GDM1 (cell line): ENCODE measurements around the gene PIK3CA.
"Not testable (repeated sequence)": the region's sequence is repeated elsewhere in the genome, so short reads cannot be mapped to it uniquely, and the experiment has no call there.

Experiments
- DNase-seq: peaks from one replicate; lab custom pipeline; 2025; lab: John Stamatoyannopoulos, UW

Gene PIK3CA

GRCh38 chr3:179265092-179265491 lies 116.9 kb downstream of the PIK3CA start:
- DNase-seq: no peak

- DNase-seq: no peak
These were observed 117.7 kb downstream of the PIK3CA start for GRCh38 chr3:179265875-179266274.

GRCh38 chr3:179266701-179267211 lies 118.6 kb downstream of the PIK3CA start:
- DNase-seq: no peak

GRCh38 chr3:179268400-179269051 lies 120.4 kb downstream of the PIK3CA start:
- DNase-seq: peak; percentile 7

GRCh38 chr3:179269152-179269707 lies 121.1 kb downstream of the PIK3CA start:
- DNase-seq: no peak

- DNase-seq: no peak
These were observed 124.2 kb downstream of the PIK3CA start for GRCh38 chr3:179272385-179272784.

GRCh38 chr3:179274434-179274833 lies 126.3 kb downstream of the PIK3CA start:
- not testable (repeated sequence) for DNase-seq

- DNase-seq: no peak
These were observed 127.8 kb downstream of the PIK3CA start for GRCh38 chr3:179276001-179276400.

GRCh38 chr3:179276743-179277142 lies 128.6 kb downstream of the PIK3CA start:
- no peak for DNase-seq

- DNase-seq: no peak
These were observed 130.0 kb downstream of the PIK3CA start for GRCh38 chr3:179278151-179278550.

GRCh38 chr3:179278932-179279693 lies 131.0 kb downstream of the PIK3CA start:
- DNase-seq: no peak

- DNase-seq: no peak
These were observed 131.7 kb downstream of the PIK3CA start for GRCh38 chr3:179279837-179280236.

- no peak for DNase-seq
These were observed 133.7 kb downstream of the PIK3CA start for GRCh38 chr3:179281825-179282224.

- DNase-seq: no peak
These were observed 138.2 kb downstream of the PIK3CA start for GRCh38 chr3:179286331-179286730.

- no peak for DNase-seq
These were observed 140.7 kb downstream of the PIK3CA start for GRCh38 chr3:179288845-179289244.

- DNase-seq: no peak
These were observed 141.1 kb downstream of the PIK3CA start for GRCh38 chr3:179289295-179289694.
